ENCODE measurements around the gene FAM110A.

GRCh38 chr20:824490-824889, 9.0 kb upstream of the FAM110A start:
- TF ChIP-seq CTCF (IDR thresholded peaks at IDR 0.05) (no peak), POLR2A (IDR thresholded peaks at IDR 0.05) (no peak)

All from vagina (tissue), 2 donors.